Erythroblast (primary cell): Measurements from ENCODE around the gene KAT14.
"Not testable (repeated sequence)": the region's sequence is repeated elsewhere in the genome, so short reads cannot be mapped to it uniquely, and the experiment has no call there.

Experiments used
- DNase-seq, 2 experiments: peaks; one replicate each; lab custom pipeline; 2025; lab: John Stamatoyannopoulos, UW
- GATA1 ChIP-seq: IDR thresholded peaks from 2 replicates; pipeline ENCODE4 v1.6.1; 2011; ENCODE audit warnings: low read depth, mild to moderate bottlenecking, control low read depth, low read length, moderate library complexity
- POLR2A ChIP-seq: IDR thresholded peaks from 2 replicates; pipeline ENCODE4 v1.6.1; 2011; ENCODE audit warnings: mild to moderate bottlenecking, low read length

The KAT14 gene, protein sequence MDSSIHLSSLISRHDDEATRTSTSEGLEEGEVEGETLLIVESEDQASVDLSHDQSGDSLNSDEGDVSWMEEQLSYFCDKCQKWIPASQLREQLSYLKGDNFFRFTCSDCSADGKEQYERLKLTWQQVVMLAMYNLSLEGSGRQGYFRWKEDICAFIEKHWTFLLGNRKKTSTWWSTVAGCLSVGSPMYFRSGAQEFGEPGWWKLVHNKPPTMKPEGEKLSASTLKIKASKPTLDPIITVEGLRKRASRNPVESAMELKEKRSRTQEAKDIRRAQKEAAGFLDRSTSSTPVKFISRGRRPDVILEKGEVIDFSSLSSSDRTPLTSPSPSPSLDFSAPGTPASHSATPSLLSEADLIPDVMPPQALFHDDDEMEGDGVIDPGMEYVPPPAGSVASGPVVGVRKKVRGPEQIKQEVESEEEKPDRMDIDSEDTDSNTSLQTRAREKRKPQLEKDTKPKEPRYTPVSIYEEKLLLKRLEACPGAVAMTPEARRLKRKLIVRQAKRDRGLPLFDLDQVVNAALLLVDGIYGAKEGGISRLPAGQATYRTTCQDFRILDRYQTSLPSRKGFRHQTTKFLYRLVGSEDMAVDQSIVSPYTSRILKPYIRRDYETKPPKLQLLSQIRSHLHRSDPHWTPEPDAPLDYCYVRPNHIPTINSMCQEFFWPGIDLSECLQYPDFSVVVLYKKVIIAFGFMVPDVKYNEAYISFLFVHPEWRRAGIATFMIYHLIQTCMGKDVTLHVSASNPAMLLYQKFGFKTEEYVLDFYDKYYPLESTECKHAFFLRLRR

DNA sequence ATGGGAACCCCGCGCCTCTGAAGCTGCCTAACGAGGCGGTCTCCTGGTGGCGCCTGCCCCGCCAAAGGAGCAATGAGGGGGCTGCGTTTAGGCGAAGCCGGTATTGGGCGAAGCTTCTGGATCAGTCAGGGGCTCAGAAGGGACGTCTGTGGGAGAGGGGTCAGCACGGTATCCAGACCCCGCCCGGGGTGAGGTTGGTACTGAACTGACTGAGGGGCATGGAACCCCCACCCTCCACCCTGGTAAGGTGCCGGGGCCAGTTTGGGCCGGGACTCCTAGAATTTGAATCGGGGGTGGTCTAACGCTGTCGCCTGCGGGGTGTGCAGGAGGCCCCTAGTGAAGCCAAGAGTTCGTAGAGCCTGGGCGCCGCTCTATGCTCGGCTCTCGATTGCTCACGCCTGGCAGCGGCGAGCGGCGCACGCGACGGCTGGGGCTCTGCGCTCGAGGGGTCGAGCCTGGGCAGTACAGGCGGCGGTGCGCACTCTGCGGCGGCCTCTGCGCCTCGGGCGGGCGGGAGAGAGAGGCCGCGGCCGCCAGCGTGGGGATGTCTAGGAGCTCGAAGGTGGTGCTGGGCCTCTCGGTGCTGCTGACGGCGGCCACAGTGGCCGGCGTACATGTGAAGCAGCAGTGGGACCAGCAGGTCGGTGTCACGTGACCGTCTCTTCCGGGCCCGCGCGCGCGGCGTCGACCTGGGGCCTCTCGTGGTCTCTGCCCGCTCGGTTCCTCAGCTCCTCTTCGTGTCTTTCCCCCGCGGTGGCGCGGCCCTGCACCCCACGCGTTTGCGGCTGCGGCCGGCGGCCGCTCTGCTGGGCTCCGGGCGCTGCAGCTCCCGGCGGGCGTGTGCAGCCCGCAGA is at the start of gene KAT14, which contains the start of gene PET117:
Gene KAT14 (plus strand): TSS at position 452 of the 854 bp plus-strand sequence. CDS start 4,798 bp downstream, outside the sequence.
Gene PET117 (plus strand): TSS at position 452 of the 854 bp plus-strand sequence. CDS start 93 bp downstream, at position 545.
- TF ChIP-seq POLR2A (peak; percentile 87), GATA1 (no peak)
- peak; percentile 95 to 96 for DNase-seq

DNA sequence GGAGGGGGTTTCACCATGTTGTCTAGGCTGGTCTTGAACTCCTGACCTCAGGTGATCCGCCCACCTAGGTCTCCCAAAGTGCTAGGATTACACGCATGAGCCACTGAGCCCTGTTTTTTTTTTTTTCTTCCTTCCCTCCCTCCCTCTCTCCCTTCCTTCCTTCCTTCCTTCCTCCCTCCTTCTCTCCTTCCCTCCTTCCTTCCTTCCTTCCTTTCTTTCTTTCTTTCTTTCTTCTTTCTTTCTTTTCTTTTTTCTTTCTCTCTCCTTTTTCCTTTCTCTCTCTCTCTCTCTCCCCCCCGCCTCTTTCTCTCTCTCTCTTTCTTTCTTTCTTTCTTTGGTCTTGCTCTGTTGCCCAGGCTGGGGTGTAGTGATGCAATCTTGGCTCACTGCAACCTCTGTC is 49.4 kb upstream of the KAT14 start:
- DNase-seq, result not testable (repeated sequence)

DNA sequence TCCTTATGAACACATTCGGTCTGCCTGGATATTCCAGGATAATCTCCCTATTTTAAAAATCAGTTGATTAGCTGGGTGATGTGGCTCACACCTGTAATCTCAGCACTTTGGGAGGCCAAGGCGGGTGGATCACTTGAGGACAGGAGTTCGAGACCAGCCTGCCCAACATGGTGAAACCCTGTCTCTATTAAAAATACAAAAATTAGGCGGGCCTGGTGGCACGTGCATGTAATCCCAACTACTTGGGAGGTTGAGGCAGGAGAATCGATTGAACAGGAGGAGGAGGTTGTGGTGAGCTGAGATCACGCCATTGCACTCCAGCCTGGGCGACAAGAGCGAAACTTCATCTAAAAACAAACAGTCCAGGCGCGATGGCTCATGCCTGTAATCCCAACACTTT is 48.8 kb upstream of the KAT14 start:
- DNase-seq, result not testable (repeated sequence)

DNA sequence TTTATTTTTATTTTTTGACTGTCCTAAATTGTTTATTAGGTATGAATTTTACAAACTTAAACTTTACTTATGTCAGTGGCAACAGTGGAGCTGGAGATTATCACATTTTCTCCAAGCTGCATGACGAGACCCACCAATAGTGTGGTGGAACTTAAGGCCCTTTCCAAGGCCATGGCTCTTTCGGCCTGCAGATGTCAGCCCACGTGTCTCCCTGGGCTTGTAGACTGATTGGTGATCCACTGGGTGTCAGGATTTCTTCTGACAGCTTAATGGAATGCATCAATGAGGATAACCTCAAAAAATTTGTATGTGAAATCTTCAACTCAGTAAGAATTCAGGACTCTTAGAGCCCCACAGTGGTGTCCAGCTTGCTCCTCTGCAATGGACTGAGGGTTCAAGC is 47.6 kb upstream of the KAT14 start:
- TF ChIP-seq GATA1, result no peak
- TF ChIP-seq POLR2A, result no peak
- DNase-seq, result peak; percentile 6 to 7

DNA sequence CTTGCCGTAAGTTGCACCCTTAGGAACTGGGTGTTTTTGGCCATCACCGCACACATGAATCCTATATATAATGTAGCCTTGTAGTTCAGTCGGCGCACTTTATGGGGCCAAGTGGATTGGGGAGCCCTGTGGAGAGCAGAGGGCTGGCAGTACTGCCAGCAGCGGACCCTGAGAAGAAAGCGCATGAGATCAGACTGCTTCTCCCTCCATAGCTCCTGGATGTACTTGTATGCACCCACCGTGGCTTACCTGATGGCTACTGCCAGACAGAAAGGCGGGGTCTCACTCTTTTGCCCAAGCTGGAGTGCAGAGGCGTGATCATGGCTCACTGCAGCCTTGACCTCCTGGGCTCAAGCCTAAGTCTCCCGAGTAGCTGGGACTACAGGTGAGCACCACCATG is 47.2 kb upstream of the KAT14 start:
- no peak for DNase-seq
- TF ChIP-seq POLR2A (no peak), GATA1 (no peak)

DNA sequence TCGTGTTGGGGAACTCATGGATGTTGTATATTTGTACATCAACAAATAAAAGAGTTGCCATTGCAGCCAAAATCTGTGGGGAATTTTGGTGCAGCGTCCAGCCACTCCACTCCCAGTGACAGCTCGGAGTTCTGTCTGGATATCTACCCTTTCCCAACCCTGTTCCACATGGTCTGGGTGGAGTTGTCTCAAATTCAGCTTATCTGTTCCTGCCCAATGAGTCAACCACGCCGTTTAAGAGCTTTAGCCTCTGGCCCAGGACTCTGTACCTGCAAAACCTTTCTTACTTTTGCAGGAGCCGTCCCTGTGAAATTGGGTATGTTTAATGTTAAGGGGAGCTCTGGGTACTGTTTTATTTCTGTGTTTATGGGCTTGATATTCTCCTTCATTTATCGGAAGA is 46.0 kb upstream of the KAT14 start:
- TF ChIP-seq GATA1 (no peak), POLR2A (no peak)
- no peak for DNase-seq

DNA sequence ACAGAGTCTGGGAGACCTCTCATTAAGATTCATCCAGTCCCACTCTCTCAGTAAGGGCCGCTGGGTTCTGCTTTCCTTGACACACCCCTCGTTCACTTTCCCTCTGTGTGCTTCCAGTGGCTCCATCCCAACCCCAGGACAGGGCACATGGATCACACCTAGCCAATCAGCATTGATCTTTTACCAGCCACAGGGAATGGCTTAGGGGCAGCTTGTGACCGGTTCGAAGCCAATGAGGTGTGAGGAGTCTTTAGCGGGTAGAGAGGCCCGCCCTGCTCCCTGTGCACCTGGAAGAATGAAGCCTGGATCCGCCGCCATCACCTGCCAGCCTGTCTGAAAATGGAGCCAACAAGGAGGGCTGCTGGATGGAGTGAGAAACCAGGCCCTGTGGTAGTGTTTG is 44.8 kb upstream of the KAT14 start:
- TF ChIP-seq GATA1 (no peak), POLR2A (no peak)
- DNase-seq, result no peak

DNA sequence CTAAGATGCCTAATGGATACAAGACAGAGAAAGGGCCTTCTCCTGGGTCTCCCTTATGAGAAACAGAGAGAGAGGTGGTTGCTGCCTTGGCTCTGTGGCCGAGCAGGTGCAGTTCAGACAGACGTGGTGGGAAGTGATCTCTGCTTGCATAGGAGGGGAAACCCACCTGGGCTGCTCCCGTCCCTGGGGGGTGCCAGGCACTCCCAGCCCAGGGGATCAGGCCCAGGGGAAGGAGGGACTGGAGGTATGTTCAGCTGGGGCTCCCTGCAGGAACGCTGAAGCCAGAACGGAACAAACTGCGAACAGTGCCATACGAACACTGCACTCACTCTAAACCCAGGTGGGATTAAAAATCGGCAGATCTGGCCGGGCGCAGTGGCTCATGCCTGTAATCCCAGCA is 44.3 kb upstream of the KAT14 start:
- TF ChIP-seq GATA1, result no peak
- TF ChIP-seq POLR2A, result no peak
- no peak for DNase-seq

DNA sequence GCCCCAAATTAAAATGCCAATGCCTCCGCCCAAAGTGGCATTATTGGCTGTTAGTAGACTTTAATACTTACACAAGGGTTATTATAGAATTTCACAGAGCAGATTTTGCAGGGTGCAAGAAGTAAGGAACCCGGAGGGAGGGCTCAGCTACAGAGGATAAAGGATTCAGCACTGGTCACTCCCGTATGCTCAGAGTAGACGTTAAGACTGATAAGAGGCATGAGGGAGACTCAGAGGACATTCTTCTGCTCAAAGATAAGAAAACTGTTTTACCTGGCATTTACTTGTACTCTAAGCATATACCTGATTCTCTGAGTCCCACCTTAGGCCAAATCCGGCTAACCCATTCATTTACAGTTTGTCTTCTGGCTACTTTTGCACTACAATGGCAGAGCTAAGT is 43.5 kb upstream of the KAT14 start:
- TF ChIP-seq GATA1, result no peak
- TF ChIP-seq POLR2A, result no peak
- DNase-seq, result no peak

DNA sequence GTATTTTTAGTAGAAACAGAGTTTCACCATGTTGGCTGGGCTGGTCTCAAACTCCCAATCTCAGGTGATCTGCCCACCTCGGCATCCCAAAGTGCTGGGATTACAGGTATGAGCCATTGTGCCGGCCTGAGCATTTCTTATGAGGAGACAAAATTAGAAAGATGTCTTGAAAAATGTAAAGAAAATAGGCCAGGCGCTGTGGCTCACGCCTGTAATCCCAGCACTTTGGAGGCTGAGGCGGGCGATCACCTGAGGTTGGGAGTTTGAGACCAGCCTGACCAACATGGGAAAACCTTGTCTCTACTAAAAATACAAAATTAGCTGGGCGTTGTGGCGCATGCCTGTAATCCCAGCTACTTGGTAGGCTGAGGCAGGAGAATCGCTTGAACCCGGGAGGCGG is 37.1 kb upstream of the KAT14 start:
- not testable (repeated sequence) for DNase-seq

DNA sequence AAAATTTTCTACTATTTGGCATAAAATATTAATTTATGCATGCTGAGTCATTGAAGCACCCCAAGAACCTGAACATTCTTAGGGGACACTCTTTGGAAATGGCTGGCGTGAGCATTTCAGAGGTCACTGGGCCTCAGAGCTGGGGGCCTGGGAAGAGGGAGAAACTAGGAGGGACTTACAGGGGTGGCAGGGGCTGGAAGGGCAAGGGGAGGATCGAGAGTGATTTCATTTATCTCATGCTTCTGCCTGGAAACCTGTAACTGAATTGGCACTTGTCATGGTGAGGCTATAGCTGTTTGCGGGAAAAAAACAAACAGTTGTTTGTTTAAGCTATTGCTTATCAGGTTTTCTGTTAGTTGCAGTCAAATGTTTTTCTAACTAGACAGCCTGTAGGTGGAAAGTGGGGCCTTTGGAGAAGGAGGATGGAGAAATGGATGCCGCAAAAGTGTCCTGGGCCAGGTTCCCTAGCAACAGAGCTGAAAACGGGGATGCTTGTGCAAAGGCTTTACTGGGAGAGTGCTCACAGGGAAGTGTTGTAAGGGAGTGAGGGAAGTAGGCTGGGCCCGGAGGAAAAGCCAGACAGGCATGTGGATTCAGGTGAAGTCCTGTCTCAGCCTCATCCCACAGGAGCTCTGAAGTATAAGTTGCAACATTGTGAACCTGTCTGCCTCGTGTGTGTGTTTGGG is 36.4 kb upstream of the KAT14 start:
- no peak for DNase-seq
- no peak for TF ChIP-seq POLR2A
- TF ChIP-seq GATA1, result no peak

DNA sequence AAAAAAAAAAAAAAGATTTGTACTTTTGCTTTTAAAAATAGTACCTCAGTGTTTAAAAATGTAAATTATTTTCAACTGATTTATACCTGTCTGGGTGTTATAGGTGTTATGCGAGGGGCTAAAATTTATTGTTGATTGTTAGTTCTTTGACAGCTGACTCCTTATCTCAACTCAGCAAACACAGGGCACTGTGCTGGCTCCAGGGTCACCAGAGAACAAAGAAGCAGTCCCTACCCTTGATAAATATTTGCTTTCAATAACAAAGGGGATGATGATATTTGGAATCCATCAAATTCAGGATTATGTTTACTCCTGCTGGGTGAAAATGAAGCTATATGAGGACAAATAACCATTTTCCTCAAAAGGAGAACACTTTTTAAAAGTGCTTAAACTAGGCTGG is 34.2 kb upstream of the KAT14 start:
- TF ChIP-seq GATA1, result no peak
- TF ChIP-seq POLR2A, result no peak
- DNase-seq, result no peak

DNA sequence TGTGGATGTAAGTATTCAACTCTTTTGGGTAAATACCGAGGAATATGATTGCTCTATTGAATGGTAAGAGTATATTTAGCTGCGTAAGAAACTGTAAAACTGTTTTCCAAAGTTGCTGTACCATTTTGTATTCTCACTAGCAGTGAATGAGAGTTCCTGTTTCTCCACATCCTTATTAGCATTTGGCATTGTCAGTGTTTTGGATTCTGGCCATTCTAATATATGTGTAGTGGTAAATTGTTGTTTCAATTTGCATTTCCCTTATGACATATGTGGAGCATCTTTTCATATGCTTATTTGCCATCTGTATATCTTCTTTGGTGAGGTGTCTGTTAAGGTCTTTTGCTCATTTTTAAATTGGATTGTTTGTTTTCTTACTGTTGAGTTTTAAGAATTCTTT is 29.3 kb upstream of the KAT14 start:
- TF ChIP-seq GATA1 (no peak), POLR2A (no peak)
- DNase-seq, result no peak

DNA sequence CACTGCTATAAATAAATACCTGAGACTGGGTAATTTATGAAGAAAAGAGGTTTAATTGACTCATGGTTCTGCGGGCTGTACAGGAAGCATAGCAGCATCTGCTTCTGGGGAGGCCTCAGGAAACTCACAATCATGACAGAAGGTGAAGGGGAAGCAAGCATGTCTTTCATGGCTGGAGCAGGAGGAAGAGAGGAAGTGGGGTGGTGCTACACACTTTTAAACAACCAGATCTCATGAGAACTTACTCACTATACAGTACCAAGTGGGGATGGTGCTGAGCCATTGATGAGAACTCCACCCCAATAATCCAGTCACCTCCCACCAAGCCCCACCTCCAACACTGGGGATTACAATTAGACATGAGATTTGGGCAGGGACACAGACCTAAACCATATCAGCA is 9.1 kb upstream of the KAT14 start:
- not testable (repeated sequence) for DNase-seq
